Measurements from ENCODE around the gene LMCD1. TPM values are rescaled to one million over a fixed set of nuclear protein-coding genes. Genes with fewer than 3 reads are reported as not detected.

The LMCD1 gene
- total RNA-seq, 2 experiments from 2014 or later, result 0.47 TPM; not detected in 1

GRCh38 chr3:8567784-8568575 is 66.4 kb downstream of the LMCD1 start:
- no peak for TF ChIP-seq EZH2phosphoT487 (IDR thresholded peaks at IDR 0.05; ENCODE audit: borderline replicate concordance, low read depth, low read length)
- TF ChIP-seq, protein P1, sequence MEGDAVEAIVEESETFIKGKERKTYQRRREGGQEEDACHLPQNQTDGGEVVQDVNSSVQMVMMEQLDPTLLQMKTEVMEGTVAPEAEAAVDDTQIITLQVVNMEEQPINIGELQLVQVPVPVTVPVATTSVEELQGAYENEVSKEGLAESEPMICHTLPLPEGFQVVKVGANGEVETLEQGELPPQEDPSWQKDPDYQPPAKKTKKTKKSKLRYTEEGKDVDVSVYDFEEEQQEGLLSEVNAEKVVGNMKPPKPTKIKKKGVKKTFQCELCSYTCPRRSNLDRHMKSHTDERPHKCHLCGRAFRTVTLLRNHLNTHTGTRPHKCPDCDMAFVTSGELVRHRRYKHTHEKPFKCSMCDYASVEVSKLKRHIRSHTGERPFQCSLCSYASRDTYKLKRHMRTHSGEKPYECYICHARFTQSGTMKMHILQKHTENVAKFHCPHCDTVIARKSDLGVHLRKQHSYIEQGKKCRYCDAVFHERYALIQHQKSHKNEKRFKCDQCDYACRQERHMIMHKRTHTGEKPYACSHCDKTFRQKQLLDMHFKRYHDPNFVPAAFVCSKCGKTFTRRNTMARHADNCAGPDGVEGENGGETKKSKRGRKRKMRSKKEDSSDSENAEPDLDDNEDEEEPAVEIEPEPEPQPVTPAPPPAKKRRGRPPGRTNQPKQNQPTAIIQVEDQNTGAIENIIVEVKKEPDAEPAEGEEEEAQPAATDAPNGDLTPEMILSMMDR (conservative IDR thresholded peaks at IDR 0.05; ENCODE audit: low read length), result no peak
- H3K4me2 ChIP-seq (ENCODE audit: low read length), result no peak overlapping the region
- H4K20me1 ChIP-seq (ENCODE audit: insufficient read depth, low read length), result no peaks in the 10 kb centered on the region
- no peaks in the 10 kb centered on the region for H3K4me1 ChIP-seq (ENCODE audit: insufficient read depth, low read length, poor library complexity, severe bottlenecking)
- H2AFZ ChIP-seq (ENCODE audit: low read length), result no peak overlapping the region
- no peaks in the 10 kb centered on the region for H3K79me2 ChIP-seq (ENCODE audit: insufficient read depth, low read depth, low read length)
- no peak overlapping the region for H3K4me3 ChIP-seq (ENCODE audit: low read depth, low read length, poor library complexity, severe bottlenecking)
- no peaks in the 10 kb centered on the region for H3K9me3 ChIP-seq (ENCODE audit: low read length)
- no peaks in the 10 kb centered on the region for H3K36me3 ChIP-seq (ENCODE audit: insufficient read depth, low read length)
- H3K9me2 ChIP-seq (ENCODE audit: insufficient read depth, low read length), result no peaks in the 10 kb centered on the region
- no peak for DNase-seq (ENCODE audit: low spot score)
- no peak overlapping the region for H3K27ac ChIP-seq (ENCODE audit: low read depth, low read length, poor library complexity, severe bottlenecking)
- CTCF ChIA-PET (ENCODE audit: unreplicated experiment), result no interaction called here
- POLR2A ChIA-PET, result interaction anchor here (1.1 to 1.9 kb wide), 2 partner anchors 9 to 12 kb away, joined by 3 to 5 read pairs; no protein-coding TSS in a partner anchor
- BruUV-seq (replicated peaks), result no TSS peak
- intact Hi-C loops (cut with micrococcal nuclease; ENCODE audit: unreplicated experiment), result no loop called here

GRCh38 chr3:8571256-8571655 is 69.6 kb downstream of the LMCD1 start:
- CTCF ChIA-PET (ENCODE audit: unreplicated experiment), result no interaction called here
- H3K4me2 ChIP-seq (ENCODE audit: low read length), result no peak overlapping the region
- no peaks in the 10 kb centered on the region for H3K9me2 ChIP-seq (ENCODE audit: insufficient read depth, low read length)
- no peak overlapping the region for H3K27ac ChIP-seq (ENCODE audit: low read depth, low read length, poor library complexity, severe bottlenecking)
- no peaks in the 10 kb centered on the region for H3K36me3 ChIP-seq (ENCODE audit: insufficient read depth, low read length)
- H3K4me3 ChIP-seq (ENCODE audit: low read depth, low read length, poor library complexity, severe bottlenecking), result no peak overlapping the region
- no peaks in the 10 kb centered on the region for H3K79me2 ChIP-seq (ENCODE audit: insufficient read depth, low read depth, low read length)
- H4K20me1 ChIP-seq (ENCODE audit: insufficient read depth, low read length), result no peaks in the 10 kb centered on the region
- no peak overlapping the region for H2AFZ ChIP-seq (ENCODE audit: low read length)
- no peaks in the 10 kb centered on the region for H3K4me1 ChIP-seq (ENCODE audit: insufficient read depth, low read length, poor library complexity, severe bottlenecking)
- BruUV-seq (replicated peaks), result no TSS peak
- TF ChIP-seq, protein P1 (conservative IDR thresholded peaks at IDR 0.05; ENCODE audit: low read length), result no peak
- no peak for TF ChIP-seq EZH2phosphoT487 (IDR thresholded peaks at IDR 0.05; ENCODE audit: borderline replicate concordance, low read depth, low read length)
- POLR2A ChIA-PET, result no interaction called here
- DNase-seq (ENCODE audit: low spot score), result no peak
- intact Hi-C loops (cut with micrococcal nuclease; ENCODE audit: unreplicated experiment), result no loop called here
- no peaks in the 10 kb centered on the region for H3K9me3 ChIP-seq (ENCODE audit: low read length)

- Histone ChIP-seq H3K27ac (ENCODE audit: low read depth, low read length, poor library complexity, severe bottlenecking) (no peak overlapping the region), H3K9me2 (ENCODE audit: insufficient read depth, low read length) (no peaks in the 10 kb centered on the region), H3K4me2 (ENCODE audit: low read length) (no peak overlapping the region), H2AFZ (ENCODE audit: low read length) (no peak overlapping the region), H3K4me3 (ENCODE audit: low read depth, low read length, poor library complexity, severe bottlenecking) (no peak overlapping the region), H3K4me1 (ENCODE audit: insufficient read depth, low read length, poor library complexity, severe bottlenecking) (no peaks in the 10 kb centered on the region), H3K79me2 (ENCODE audit: insufficient read depth, low read depth, low read length) (no peaks in the 10 kb centered on the region), H3K36me3 (ENCODE audit: insufficient read depth, low read length) (no peaks in the 10 kb centered on the region), H3K9me3 (ENCODE audit: low read length) (no peaks in the 10 kb centered on the region), H4K20me1 (ENCODE audit: insufficient read depth, low read length) (no peaks in the 10 kb centered on the region)
- no peak for TF ChIP-seq EZH2phosphoT487 (IDR thresholded peaks at IDR 0.05; ENCODE audit: borderline replicate concordance, low read depth, low read length)
- TF ChIP-seq, protein P1 (conservative IDR thresholded peaks at IDR 0.05; ENCODE audit: low read length), result no peak
- intact Hi-C loops (cut with micrococcal nuclease; ENCODE audit: unreplicated experiment), result no loop called here
- POLR2A ChIA-PET, result no interaction called here
- DNase-seq (ENCODE audit: low spot score), result no peak
- no TSS peak for BruUV-seq (replicated peaks)
- CTCF ChIA-PET (ENCODE audit: unreplicated experiment), result no interaction called here
Measured at GRCh38 chr3:8573342-8573926, 71.8 kb downstream of the LMCD1 start.
